Smooth muscle cell (in vitro differentiated cells): ENCODE results near the gene ZWILCH. TPM values are rescaled to one million over a fixed set of nuclear protein-coding genes. Genes with fewer than 3 reads are reported as not detected.

Experiments
- DNase-seq: peaks from one replicate; lab custom pipeline; 2025; ENCODE audit not compliant: unreplicated experiment; lab: John Stamatoyannopoulos, UW
- H2AFZ ChIP-seq: fragments of 200-600 bp; sonication (generic); 2 replicates; pipeline ENCODE4 v1.6.0; 2016; ENCODE audit warnings: antibody characterized with exemption, low read depth, mild to moderate bottlenecking
- H3F3A ChIP-seq: fragments of 200-600 bp; sonication (generic); 2 replicates; pipeline ENCODE4 v1.6.0; 2017; ENCODE audit warnings: antibody characterized with exemption, low read depth
- H3K27ac ChIP-seq: fragments of 200-600 bp; sonication (generic); 2 replicates; pipeline ENCODE4 v1.5.1; 2016; ENCODE audit warnings: low read depth, mild to moderate bottlenecking
- H3K27me3 ChIP-seq: fragments of 200-600 bp; sonication (generic); 2 replicates; pipeline ENCODE4 v1.6.1; 2016; ENCODE audit warnings: low read depth, mild to moderate bottlenecking
- H3K36me3 ChIP-seq: fragments of 200-600 bp; sonication (generic); 2 replicates; pipeline ENCODE4 v1.5.1; 2016; ENCODE audit warnings: low read depth
- H3K4me1 ChIP-seq: fragments of 200-600 bp; sonication (generic); 2 replicates; pipeline ENCODE4 v1.5.1; 2016; ENCODE audit warnings: low read depth
- H3K4me2 ChIP-seq: fragments of 200-600 bp; sonication (generic); 2 replicates; pipeline ENCODE4 v1.6.0; 2016; ENCODE audit warnings: mild to moderate bottlenecking
- H3K4me3 ChIP-seq: fragments of 200-600 bp; sonication (generic); 2 replicates; pipeline ENCODE4 v1.5.1; 2016; ENCODE audit warnings: mild to moderate bottlenecking
- H3K79me2 ChIP-seq: fragments of 200-600 bp; sonication (generic); 2 replicates; pipeline ENCODE4 v1.6.0; 2016; ENCODE audit warnings: low read depth, mild to moderate bottlenecking
- H3K9ac ChIP-seq: fragments of 200-600 bp; sonication (generic); 2 replicates; pipeline ENCODE4 v1.6.0; 2016; ENCODE audit warnings: low read depth
- H3K9me3 ChIP-seq: fragments of 200-600 bp; sonication (generic); replicated peaks from 2 replicates; pipeline ENCODE4 v1.5.1; 2016; ENCODE audit warnings: low read depth
- H4K20me1 ChIP-seq: fragments of 200-600 bp; sonication (generic); 2 replicates; pipeline ENCODE4 v1.6.0; 2016; ENCODE audit warnings: low read depth
- WGBS: methylation state at CpG from one replicate; pipeline ENCODE4 v1.1.7; 2016; ENCODE audit warnings: low lambda C conversion rate; 5-methylcytosine and 5-hydroxymethylcytosine counted together
- polyA plus RNA-seq: library from polyadenylated mRNA; unstranded; fragments of >200 nt; fragmentation: Nextera tagmentation; extraction: Ambion mirVana; gene quantifications from 2 replicates; pipeline ENCODE4 v1.2.1, GENCODE V29; 2016
- total RNA-seq: library from RNA; depleted of rRNA; stranded (reverse); fragments of >200 nt; gene quantifications from 2 replicates; pipeline ENCODE4 v1.2.3, GENCODE V29; 2014
- TF ChIP-seq, protein P1 (sequence below): fragments of 200-600 bp; sonication (generic); IDR thresholded peaks from 2 replicates; pipeline ENCODE4 v1.5.1; 2017; ENCODE audit warnings: borderline replicate concordance, mild to moderate bottlenecking, antibody characterized with exemption; ENCODE audit not compliant: insufficient read depth, poor library complexity, severe bottlenecking

ZWILCH gene
- total and polyA plus RNA-seq, 2 experiments from 2014 or later = 17.7 to 17.9 TPM

GRCh38 chr15:66503780-66504562, 1.2 kb upstream of the ZWILCH start:
- Histone ChIP-seq H3K9me3 (no peaks in the 10 kb centered on the region), H3F3A (peaks cover 38% of the 10 kb centered on the region), H3K27ac (peak overlapping the region; percentile 99), H4K20me1 (peaks cover 51% of the 10 kb centered on the region), H3K4me3 (peak overlapping the region; percentile 99), H2AFZ (peak overlapping the region; percentile 98), H3K4me2 (peak overlapping the region; percentile 100), H3K4me1 (peaks cover 28% of the 10 kb centered on the region), H3K27me3 (no peaks in the 10 kb centered on the region), H3K36me3 (peaks cover 25% of the 10 kb centered on the region), H3K79me2 (peaks cover 72% of the 10 kb centered on the region), H3K9ac (peak overlapping the region; percentile 100)
- no peak for DNase-seq
- 1% methylated on average over 12 of the region's 12 CpGs for WGBS
- TF ChIP-seq, protein P1, sequence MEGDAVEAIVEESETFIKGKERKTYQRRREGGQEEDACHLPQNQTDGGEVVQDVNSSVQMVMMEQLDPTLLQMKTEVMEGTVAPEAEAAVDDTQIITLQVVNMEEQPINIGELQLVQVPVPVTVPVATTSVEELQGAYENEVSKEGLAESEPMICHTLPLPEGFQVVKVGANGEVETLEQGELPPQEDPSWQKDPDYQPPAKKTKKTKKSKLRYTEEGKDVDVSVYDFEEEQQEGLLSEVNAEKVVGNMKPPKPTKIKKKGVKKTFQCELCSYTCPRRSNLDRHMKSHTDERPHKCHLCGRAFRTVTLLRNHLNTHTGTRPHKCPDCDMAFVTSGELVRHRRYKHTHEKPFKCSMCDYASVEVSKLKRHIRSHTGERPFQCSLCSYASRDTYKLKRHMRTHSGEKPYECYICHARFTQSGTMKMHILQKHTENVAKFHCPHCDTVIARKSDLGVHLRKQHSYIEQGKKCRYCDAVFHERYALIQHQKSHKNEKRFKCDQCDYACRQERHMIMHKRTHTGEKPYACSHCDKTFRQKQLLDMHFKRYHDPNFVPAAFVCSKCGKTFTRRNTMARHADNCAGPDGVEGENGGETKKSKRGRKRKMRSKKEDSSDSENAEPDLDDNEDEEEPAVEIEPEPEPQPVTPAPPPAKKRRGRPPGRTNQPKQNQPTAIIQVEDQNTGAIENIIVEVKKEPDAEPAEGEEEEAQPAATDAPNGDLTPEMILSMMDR = no peak

- peaks cover 28% of the 10 kb centered on the region for H3K4me1 ChIP-seq
- peak overlapping the region; percentile 100 for H3K4me2 ChIP-seq
- peaks cover 21% of the 10 kb centered on the region for H3K36me3 ChIP-seq
- no peak for DNase-seq
- WGBS = 0% methylated on average over 13 of the region's 13 CpGs
- H3K4me3 ChIP-seq = peak overlapping the region; percentile 99
- peak overlapping the region; percentile 99 for H3K27ac ChIP-seq
- peak overlapping the region; percentile 100 for H3K9ac ChIP-seq
- H3K27me3 ChIP-seq = no peaks in the 10 kb centered on the region
- peaks cover 24% of the 10 kb centered on the region for H3F3A ChIP-seq
- peaks cover 72% of the 10 kb centered on the region for H3K79me2 ChIP-seq
- H4K20me1 ChIP-seq = peaks cover 39% of the 10 kb centered on the region
- peak overlapping the region; percentile 98 for H2AFZ ChIP-seq
- TF ChIP-seq, protein P1 = no peak
- no peaks in the 10 kb centered on the region for H3K9me3 ChIP-seq
Measured at GRCh38 chr15:66505430-66505811, 295 bp downstream of the ZWILCH start.

DNA sequence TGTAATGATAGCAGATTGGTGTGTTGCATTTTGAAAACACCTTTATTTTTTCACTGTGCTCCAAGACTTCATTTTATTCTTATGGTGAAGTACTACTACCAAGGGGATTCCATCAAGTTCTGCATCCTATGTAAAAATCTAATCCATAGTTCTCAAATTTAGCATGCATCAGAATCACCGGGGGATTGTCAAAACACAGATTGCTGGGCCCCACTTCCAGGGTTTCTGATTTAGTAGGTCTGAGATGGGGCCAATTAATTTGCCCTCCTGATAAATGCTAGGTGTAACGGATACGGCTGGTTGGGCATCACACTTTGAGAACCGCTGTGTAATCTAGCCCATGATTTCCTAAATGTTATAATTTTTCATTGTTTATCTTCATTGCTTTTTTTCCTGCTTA, 692 bp downstream of the ZWILCH start:
- peak overlapping the region; percentile 99 for H3K27ac ChIP-seq
- peaks cover 68% of the 10 kb centered on the region for H3K79me2 ChIP-seq
- WGBS = 54% methylated on average over 4 of the region's 4 CpGs
- H3F3A ChIP-seq = peaks cover 22% of the 10 kb centered on the region
- peaks cover 35% of the 10 kb centered on the region for H4K20me1 ChIP-seq
- no peaks in the 10 kb centered on the region for H3K27me3 ChIP-seq
- H3K9ac ChIP-seq = peak overlapping the region; percentile 100
- H3K36me3 ChIP-seq = peaks cover 17% of the 10 kb centered on the region
- H3K4me2 ChIP-seq = peak overlapping the region; percentile 100
- peaks cover 28% of the 10 kb centered on the region for H3K4me1 ChIP-seq
- DNase-seq = no peak
- peak overlapping the region; percentile 98 for H2AFZ ChIP-seq
- TF ChIP-seq, protein P1 = no peak
- H3K9me3 ChIP-seq = no peaks in the 10 kb centered on the region
- H3K4me3 ChIP-seq = peak overlapping the region; percentile 99

DNA sequence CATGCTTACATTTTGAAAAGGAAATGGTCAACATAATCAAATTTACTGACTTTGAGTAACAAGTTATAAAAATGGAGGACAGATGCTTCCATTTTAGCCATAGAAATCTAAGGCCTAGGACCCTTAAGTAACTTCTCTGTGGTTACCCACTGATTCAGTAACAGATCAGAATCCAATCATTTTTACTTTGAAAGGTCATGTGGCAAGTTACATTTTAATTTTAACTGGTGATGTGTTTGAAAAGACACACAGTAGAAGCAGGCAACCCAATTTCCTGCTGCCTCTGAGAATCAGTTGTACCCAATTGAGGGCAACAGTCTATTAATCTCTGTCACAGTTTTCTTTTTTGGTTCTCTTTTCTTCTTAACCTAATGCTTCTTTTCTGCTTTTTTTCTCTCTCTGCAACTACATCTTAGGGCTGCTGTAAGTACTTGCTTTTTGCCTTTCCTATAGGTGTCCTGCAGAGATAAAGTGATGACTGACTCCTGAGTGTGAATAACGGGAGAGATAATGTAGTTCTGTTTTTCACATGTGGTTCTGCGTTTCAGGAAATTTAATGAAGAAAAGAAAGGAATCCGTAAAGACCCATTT, 3.3 kb downstream of the ZWILCH start:
- H2AFZ ChIP-seq = no peak overlapping the region
- peaks cover 9% of the 10 kb centered on the region for H4K20me1 ChIP-seq
- no peaks in the 10 kb centered on the region for H3K27me3 ChIP-seq
- TF ChIP-seq, protein P1 = no peak
- H3K4me1 ChIP-seq = peaks cover 13% of the 10 kb centered on the region
- no peak overlapping the region for H3K4me3 ChIP-seq
- H3K9ac ChIP-seq = no peak overlapping the region
- no peaks in the 10 kb centered on the region for H3F3A ChIP-seq
- H3K36me3 ChIP-seq = no peaks in the 10 kb centered on the region
- peaks cover 43% of the 10 kb centered on the region for H3K79me2 ChIP-seq
- no peak overlapping the region for H3K4me2 ChIP-seq
- H3K27ac ChIP-seq = no peak overlapping the region
- no peaks in the 10 kb centered on the region for H3K9me3 ChIP-seq
- DNase-seq = no peak
- 95% methylated on average over 3 of the region's 3 CpGs for WGBS
